Body of pancreas (tissue), 4 donors: ENCODE data around the gene CAMTA1.

ENCODE experiments used
- CTCF ChIP-seq, 7 experiments: fragments of 450-650 bp in 4 of 7; fragments of 200-600 bp in 3 of 7; sonication (generic) in 3 of 7; IDR thresholded peaks; one replicate each; pipeline ENCODE4 v1.5.1; 2016 to 2019; ENCODE audit warnings: antibody characterized with exemption in 7 of 7
- POLR2A ChIP-seq, 3 donors: fragments of 450-650 bp; IDR thresholded peaks; one replicate each; pipeline ENCODE4 v1.6.1; 2016; ENCODE audit warnings: antibody characterized with exemption in 3 of 3, mild to moderate bottlenecking in 2 of 3

- TF ChIP-seq CTCF (IDR thresholded peaks at IDR 0.05) (no peak), POLR2A (IDR thresholded peaks at IDR 0.05) (no peak)
Observed at GRCh38 chr1:7474143-7474490, 688.9 kb downstream of the CAMTA1 start.
